Suprapubic skin (tissue), 4 donors: ENCODE data around the gene KIF18B.

Experiments used
- CTCF ChIP-seq, 2 donors: fragments of 200-600 bp in 1 of 2; fragments of 450-650 bp in 1 of 2; sonication (generic) in 1 of 2; IDR thresholded peaks; one replicate each; pipeline ENCODE4 v1.5.1; 2016 to 2019; ENCODE audit warnings: antibody characterized with exemption in 2 of 2, mild to moderate bottlenecking in 1 of 2, moderate library complexity in 1 of 2
- POLR2A ChIP-seq, 2 donors: fragments of 450-650 bp; IDR thresholded peaks; one replicate each; pipeline ENCODE4 v1.6.1; 2017; ENCODE audit warnings: antibody characterized with exemption in 2 of 2, mild to moderate bottlenecking in 2 of 2, moderate library complexity in 2 of 2
- POLR2AphosphoS5 ChIP-seq, 3 donors: sonication (generic); formaldehyde crosslinking; IDR thresholded peaks; one replicate each; pipeline ENCODE4 v1.6.1; 2017; ENCODE audit warnings: antibody characterized with exemption in 3 of 3

GRCh38 chr17:44982113-44982702 lies 34.6 kb upstream of the KIF18B start:
- TF ChIP-seq POLR2A (IDR thresholded peaks at IDR 0.05) (no peak), CTCF (IDR thresholded peaks at IDR 0.05) (no peak), POLR2AphosphoS5 (IDR thresholded peaks at IDR 0.05) (no peak)
